Measurements from ENCODE around the gene ACTL7B. TPM values are rescaled to one million over a fixed set of nuclear protein-coding genes. Genes with fewer than 3 reads are reported as not detected.

Gene ACTL7B
- total RNA-seq, 1 experiment from 2014 or later = not detected

- no peak for DNase-seq (ENCODE audit: low spot score)
- in situ Hi-C loops (cut with HindIII; ENCODE audit: low sequenced_read_pairs) = no loop called here
These were observed 20.6 kb upstream of the ACTL7B start for GRCh38 chr9:108876425-108876824.

DNA sequence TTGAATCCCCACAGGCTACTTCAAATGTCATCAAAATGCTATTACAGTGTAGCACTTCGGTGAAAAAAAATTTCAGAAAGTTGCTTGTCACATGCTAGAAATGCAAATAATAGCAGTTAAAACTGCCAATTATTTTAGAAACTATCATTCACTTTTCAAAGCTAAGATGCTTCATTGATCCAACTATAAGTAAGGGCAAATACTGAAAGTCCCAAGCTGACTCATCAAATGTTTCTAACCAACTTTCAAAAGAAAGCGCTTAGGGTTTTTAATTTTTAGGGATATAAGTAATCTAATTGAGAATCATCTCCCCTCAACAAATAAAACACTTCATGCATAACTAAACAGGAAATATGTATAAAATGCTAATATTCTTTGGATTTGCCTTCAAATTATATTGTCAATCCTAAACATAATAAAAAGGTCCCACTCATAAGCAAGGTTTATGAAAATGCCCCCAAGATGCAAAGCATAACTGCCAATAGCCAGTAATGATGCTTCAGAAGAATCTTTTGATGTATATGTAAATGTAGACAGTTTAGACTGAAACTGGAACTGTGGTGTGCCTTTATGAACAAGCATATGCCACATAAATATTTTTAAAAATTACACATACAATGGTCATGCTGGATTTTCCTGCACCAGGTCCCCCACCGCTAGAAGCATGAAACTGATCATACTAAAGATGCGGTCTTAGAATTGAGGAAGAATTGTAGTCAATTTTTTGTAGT, 18.4 kb upstream of the ACTL7B start:
- no peak for DNase-seq (ENCODE audit: low spot score)
- in situ Hi-C loops (cut with HindIII; ENCODE audit: low sequenced_read_pairs) = no loop called here

GRCh38 chr9:108869092-108869725, 13.4 kb upstream of the ACTL7B start:
- in situ Hi-C loops (cut with HindIII; ENCODE audit: low sequenced_read_pairs) = no loop called here
- DNase-seq (ENCODE audit: low spot score) = no peak

DNA sequence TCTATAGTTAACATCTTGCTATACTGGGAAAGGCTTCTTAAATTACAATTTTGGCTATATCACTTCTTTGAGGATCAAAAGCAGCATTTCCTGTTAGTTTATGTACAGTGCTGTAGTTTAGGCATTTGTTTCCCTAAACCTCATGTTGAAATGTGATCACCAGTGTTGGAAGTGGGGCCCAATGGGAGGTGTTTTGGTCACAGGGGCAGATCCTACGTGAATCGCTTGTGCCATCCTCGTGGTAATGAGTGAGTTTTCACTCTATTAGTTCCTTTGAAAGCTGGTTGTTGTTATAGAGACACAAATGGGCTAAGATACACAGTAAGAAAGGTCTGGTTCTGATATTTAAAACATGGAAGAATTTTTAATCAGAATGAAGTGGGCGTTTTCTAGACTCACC, 12.0 kb upstream of the ACTL7B start:
- DNase-seq (ENCODE audit: low spot score) = no peak
- in situ Hi-C loops (cut with HindIII; ENCODE audit: low sequenced_read_pairs) = no loop called here

- no peak for DNase-seq (ENCODE audit: low spot score)
- in situ Hi-C loops (cut with HindIII; ENCODE audit: low sequenced_read_pairs) = no loop called here
These were observed 11.3 kb upstream of the ACTL7B start for GRCh38 chr9:108867116-108867515.

- DNase-seq (ENCODE audit: low spot score) = no peak
- in situ Hi-C loops (cut with HindIII; ENCODE audit: low sequenced_read_pairs) = no loop called here
These were observed 10.2 kb upstream of the ACTL7B start for GRCh38 chr9:108866001-108866420.

GRCh38 chr9:108865037-108865436, 9.3 kb upstream of the ACTL7B start:
- DNase-seq (ENCODE audit: low spot score) = no peak
- in situ Hi-C loops (cut with HindIII; ENCODE audit: low sequenced_read_pairs) = no loop called here

DNA sequence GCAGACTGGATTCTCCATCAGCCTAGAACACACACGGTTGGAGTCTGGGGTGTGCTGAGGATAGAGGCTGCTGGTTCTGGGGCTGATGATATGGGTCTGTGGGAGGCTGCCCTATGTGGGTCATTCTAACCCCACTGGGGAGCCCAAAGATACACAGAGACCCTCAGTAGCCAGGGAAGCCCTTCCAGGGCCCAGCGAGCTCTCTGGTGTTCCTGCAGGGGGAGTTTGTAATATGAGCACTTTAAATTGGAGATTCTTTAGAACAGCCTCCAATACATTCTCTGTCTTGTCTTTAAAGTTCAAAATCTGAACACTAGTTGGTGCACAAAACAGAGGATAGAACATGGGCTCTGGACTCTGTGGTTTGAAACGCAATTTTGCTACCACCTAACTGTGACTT, 8.7 kb upstream of the ACTL7B start:
- in situ Hi-C loops (cut with HindIII; ENCODE audit: low sequenced_read_pairs) = no loop called here

GRCh38 chr9:108863891-108864290, 8.1 kb upstream of the ACTL7B start:
- in situ Hi-C loops (cut with HindIII; ENCODE audit: low sequenced_read_pairs) = no loop called here
- no peak for DNase-seq (ENCODE audit: low spot score)

More for the DNA sequence above, 8.7 kb upstream of the ACTL7B start:
- DNase-seq (ENCODE audit: low spot score) = no peak

DNA sequence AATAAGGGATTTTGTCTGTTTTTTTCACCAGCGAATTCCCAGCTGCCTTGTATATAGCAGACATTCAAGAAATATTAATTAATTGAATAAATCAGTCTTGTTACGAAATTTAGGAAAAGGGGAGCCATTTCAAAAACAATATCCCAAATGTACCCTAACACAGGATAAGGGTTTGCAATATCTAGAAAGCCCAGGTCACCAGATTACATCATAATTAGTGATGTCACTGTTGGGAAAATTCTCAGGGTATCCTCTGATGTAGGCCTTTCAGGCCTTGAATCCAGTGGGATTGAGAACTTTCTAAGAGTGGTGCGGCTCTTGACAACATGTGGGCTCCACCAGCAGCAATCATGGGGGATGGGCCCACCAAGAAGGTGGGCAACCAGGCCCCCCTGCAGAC, 6.2 kb upstream of the ACTL7B start, which contains the start of gene ACTL7A:
Gene ACTL7A, plus strand, starts transcription at position 270 of the 400 bp plus-strand sequence. Its CDS starts 57 bp downstream, at position 327.
- in situ Hi-C loops (cut with HindIII; ENCODE audit: low sequenced_read_pairs) = no loop called here
- no peak for DNase-seq (ENCODE audit: low spot score)

DNA sequence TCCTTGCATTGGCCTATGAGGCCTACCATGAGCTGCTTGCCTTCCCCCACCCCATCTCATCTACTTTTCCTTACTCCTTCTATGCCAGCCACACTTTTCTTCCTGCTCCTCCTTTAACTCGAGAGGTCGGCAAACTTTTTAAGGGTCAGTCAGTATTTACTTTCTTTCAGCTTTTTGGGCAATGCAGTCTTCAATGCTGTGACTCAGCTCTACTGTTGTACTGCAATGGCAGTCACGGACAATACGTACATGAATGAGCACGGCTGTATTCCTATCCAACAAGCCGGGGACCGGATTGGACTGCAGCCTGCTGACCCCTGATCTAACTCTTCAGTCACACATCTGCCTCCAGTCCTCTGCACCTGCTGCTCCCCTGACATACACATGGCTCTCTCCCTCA, 5.7 kb upstream of the ACTL7B start:
- in situ Hi-C loops (cut with HindIII; ENCODE audit: low sequenced_read_pairs) = no loop called here
- DNase-seq (ENCODE audit: low spot score) = no peak

DNA sequence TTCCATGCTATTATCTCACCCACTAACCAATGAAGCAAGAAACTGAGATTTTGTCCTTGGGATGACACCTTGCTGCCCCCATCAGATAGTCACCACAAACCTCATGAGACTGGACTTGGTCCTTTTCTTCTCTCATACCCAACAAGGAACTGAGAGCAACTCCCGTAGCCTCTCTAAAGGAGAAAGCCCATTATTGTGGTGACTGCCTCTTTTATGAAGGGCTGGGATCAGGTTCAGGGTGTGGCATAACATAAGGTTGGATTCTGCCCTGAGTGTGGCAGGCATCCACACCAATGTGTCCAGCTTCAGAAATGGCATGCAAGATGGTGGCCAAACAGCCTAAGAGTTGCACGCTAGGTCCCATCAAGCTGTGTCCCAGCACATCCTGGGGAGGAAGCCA, 5.0 kb upstream of the ACTL7B start:
- in situ Hi-C loops (cut with HindIII; ENCODE audit: low sequenced_read_pairs) = no loop called here
- no peak for DNase-seq (ENCODE audit: low spot score)

DNA sequence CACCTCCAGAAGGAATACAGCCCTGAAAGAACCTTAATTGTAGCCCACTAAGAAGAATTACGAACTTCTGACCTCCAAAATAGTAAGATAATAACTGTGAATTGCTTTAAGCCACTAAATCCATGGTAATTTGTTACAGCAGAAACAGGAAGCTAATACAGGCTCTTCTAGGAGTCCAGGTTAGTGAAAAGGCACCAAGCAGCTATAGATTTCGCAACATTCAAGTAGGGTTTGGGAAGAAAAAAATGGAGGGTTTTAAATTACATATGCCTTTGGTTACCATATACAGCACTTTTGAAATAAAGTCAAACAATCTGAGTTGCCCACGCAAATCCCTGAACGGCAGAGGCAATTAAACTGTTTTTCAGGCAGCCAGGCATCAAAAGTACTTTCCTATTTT, 4.6 kb upstream of the ACTL7B start:
- in situ Hi-C loops (cut with HindIII; ENCODE audit: low sequenced_read_pairs) = no loop called here
- DNase-seq (ENCODE audit: low spot score) = no peak

DNA sequence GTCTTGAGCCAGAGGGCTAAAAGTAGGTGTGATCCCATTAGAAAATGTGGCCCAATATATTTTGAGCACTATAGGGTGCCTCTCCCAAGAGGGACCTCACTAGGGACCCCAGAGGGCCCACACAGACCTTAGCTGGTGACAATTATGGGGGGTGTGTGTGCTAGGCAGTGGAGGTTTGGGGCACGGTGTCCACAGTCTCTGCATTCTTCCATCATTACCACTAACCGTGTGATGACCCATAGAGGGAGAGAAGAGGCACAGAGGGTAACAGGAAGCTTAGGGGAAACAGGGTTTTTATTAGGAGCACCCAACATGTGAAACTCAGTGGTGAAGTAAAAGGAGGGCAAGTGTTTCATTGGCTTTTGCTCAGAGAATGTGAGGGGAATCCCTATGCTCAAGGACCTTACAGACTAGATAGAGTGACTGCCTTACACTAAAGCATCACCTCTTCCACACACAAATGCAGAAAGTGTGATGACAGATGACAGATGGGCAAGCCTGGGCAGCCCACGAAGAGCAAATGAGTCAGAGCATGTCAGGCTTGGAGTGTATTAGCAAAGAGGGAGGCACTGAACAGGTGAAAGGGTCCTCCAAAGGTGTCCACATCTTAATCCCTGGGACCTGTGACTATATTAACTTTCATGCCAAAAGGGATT, 3.8 kb upstream of the ACTL7B start:
- in situ Hi-C loops (cut with HindIII; ENCODE audit: low sequenced_read_pairs) = no loop called here
- no peak for DNase-seq (ENCODE audit: low spot score)

DNA sequence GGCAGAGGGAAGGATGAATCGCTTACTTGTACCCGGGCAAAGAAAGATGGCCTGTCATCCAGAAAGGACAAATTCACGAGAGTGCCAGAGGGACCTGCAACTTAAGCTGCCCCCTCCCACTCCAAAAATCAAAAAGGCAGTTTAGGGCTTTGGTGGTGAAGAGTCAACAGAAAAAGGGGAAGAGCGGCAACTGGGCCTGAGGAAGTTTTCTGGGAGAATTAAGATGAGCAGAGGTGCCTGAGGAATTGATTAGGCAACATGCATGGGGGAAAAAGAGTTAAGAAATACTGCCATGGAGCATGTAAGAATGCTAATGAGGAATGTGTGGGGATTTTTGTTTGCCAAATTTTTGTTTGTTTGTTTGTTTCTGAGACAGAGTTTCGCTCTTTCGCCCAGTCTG, 1.8 kb upstream of the ACTL7B start:
- in situ Hi-C loops (cut with HindIII; ENCODE audit: low sequenced_read_pairs) = no loop called here
- DNase-seq (ENCODE audit: low spot score) = no peak

GRCh38 chr9:108855529-108855886, 278 bp downstream of the ACTL7B start:
- no peak for DNase-seq (ENCODE audit: low spot score)
- in situ Hi-C loops (cut with HindIII; ENCODE audit: low sequenced_read_pairs) = no loop called here

GRCh38 chr9:108854641-108855528, 901 bp downstream of the ACTL7B start:
- in situ Hi-C loops (cut with HindIII; ENCODE audit: low sequenced_read_pairs) = no loop called here

DNA sequence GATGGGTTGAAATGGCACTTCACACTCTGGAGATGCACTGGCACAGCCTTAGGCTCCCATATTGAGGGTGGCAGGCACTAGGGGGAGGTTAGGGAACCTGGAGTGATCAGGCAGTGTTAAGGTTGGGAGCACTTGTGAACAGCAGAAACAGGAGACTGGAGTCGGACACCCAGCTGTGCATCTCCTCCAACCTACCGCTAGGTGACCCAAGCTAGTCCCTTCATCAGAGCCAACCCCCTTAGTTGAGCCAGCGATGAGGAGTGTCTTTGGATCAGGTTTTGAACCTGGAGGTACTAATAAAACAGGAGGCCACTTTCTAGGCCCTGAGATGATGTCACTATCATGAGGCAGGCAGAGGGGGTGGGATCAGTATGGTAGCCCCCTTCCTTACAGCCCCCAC, 1.7 kb downstream of the ACTL7B start:
- DNase-seq (ENCODE audit: low spot score) = no peak
- in situ Hi-C loops (cut with HindIII; ENCODE audit: low sequenced_read_pairs) = no loop called here

More at GRCh38 chr9:108854641-108855528, 901 bp downstream of the ACTL7B start:
- no peak for DNase-seq (ENCODE audit: low spot score)

- DNase-seq (ENCODE audit: low spot score) = no peak
- in situ Hi-C loops (cut with HindIII; ENCODE audit: low sequenced_read_pairs) = no loop called here
These were observed 3.7 kb downstream of the ACTL7B start for GRCh38 chr9:108852079-108852478.

Data from G401 (cell line).